Activated naive CD4-positive, alpha-beta T cell treated with anti-CD3 and anti-CD28 coated beads, Interleukin-2, amount 10 ng/mL, durations not matched to agents 7 days and 5 days (primary cell): Measurements from ENCODE around the gene RIOK3.
A peak's percentile ranks its signal among the peaks of the same experiment; 100 is the strongest.
"Not testable (repeated sequence)": the region's sequence is repeated elsewhere in the genome, so short reads cannot be mapped to it uniquely, and the experiment has no call there.

ENCODE experiments used
- CTCF ChIA-PET: fragments of 350-600 bp; sonication (Branson Sonifier 250); formaldehyde crosslinking; loops from one replicate; lab custom pipeline; 2021; ENCODE audit warnings: antibody characterized with exemption; lab: Charles Lee
- DNase-seq: peaks from one replicate; pipeline ENCODE4 v3.0.0-alpha.2; 2020
- H3K27ac Mint-ChIP-seq: one replicate; pipeline ENCODE4 v1.8.0; 2021; ENCODE audit warnings: mild to moderate bottlenecking, moderate library complexity, mixed read lengths
- H3K27me3 Mint-ChIP-seq: one replicate; pipeline ENCODE4 v1.8.0; 2021; ENCODE audit warnings: mild to moderate bottlenecking, mixed read lengths
- H3K36me3 Mint-ChIP-seq: one replicate; pipeline ENCODE4 v1.8.0; 2021; ENCODE audit warnings: mixed read lengths
- H3K4me1 Mint-ChIP-seq: one replicate; pipeline ENCODE4 v1.8.0; 2021; ENCODE audit warnings: mixed read lengths
- H3K4me3 Mint-ChIP-seq: one replicate; pipeline ENCODE4 v1.8.0; 2021; ENCODE audit warnings: mild to moderate bottlenecking, moderate library complexity, mixed read lengths
- H3K9me3 Mint-ChIP-seq: one replicate; pipeline ENCODE4 v1.8.0; 2021; ENCODE audit warnings: mixed read lengths

RIOK3 gene, protein sequence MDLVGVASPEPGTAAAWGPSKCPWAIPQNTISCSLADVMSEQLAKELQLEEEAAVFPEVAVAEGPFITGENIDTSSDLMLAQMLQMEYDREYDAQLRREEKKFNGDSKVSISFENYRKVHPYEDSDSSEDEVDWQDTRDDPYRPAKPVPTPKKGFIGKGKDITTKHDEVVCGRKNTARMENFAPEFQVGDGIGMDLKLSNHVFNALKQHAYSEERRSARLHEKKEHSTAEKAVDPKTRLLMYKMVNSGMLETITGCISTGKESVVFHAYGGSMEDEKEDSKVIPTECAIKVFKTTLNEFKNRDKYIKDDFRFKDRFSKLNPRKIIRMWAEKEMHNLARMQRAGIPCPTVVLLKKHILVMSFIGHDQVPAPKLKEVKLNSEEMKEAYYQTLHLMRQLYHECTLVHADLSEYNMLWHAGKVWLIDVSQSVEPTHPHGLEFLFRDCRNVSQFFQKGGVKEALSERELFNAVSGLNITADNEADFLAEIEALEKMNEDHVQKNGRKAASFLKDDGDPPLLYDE

GRCh38 chr18:23452728-23453679 lies at the start of gene RIOK3:
Gene RIOK3, plus strand, starts transcription at chr18:23453287. Its CDS starts 153 bp downstream, at chr18:23453440.
- CTCF ChIA-PET, result interaction anchor here (1.2 kb wide), 1 partner anchor 20 kb away, joined by 3 read pairs; no protein-coding TSS in a partner anchor
- Mint-ChIP-seq H3K9me3 (no peaks in the 10 kb centered on the region), H3K27ac (peak within 1 kb of the TSS; percentile 90), H3K4me3 (peak within 1 kb of the TSS; percentile 100), H3K36me3 (peaks cover 21% of the 10 kb centered on the region), H3K4me1 (peaks cover 59% of the 10 kb centered on the region), H3K27me3 (peaks cover 15% of the 10 kb centered on the region)
- DNase-seq, result peak; percentile 95

DNA sequence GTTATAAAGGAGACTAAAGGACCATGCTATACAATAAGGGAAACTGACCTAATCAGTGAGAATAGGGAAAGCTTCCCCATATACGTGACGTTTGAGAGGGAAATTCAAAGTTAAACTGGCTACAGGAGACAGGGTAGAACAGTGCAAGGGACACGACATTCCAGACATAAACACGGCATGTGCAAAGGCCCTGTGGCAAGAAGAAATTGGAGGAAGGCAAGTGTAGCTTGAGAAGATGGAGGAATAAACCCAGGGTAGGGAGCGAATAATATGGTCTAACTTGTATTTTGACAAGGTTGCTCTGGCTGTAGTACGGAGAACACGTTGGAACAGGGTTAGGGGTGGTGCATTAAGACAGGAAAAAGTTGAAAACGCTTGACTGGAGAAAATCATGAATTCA lies 49.8 kb upstream of the RIOK3 start:
- CTCF ChIA-PET, result no interaction called here
- Mint-ChIP-seq H3K9me3 (no peaks in the 10 kb centered on the region), H3K36me3 (no peaks in the 10 kb centered on the region), H3K4me3 (no peak overlapping the region), H3K27ac (no peak overlapping the region), H3K4me1 (peaks cover 7% of the 10 kb centered on the region), H3K27me3 (no peaks in the 10 kb centered on the region)
- no peak for DNase-seq

GRCh38 chr18:23405636-23406035 lies 47.5 kb upstream of the RIOK3 start:
- H3K27me3 Mint-ChIP-seq, result no peaks in the 10 kb centered on the region
- H3K4me1 Mint-ChIP-seq, result no peaks in the 10 kb centered on the region
- H3K36me3 Mint-ChIP-seq, result no peaks in the 10 kb centered on the region
- H3K9me3 Mint-ChIP-seq, result no peaks in the 10 kb centered on the region
- no peak overlapping the region for H3K4me3 Mint-ChIP-seq
- CTCF ChIA-PET, result interaction anchor here (1.0 to 1.6 kb wide), 2 partner anchors 11 to 14 kb away, joined by 3 to 5 read pairs; no protein-coding TSS in a partner anchor
- no peak for DNase-seq
- no peak overlapping the region for H3K27ac Mint-ChIP-seq

DNA sequence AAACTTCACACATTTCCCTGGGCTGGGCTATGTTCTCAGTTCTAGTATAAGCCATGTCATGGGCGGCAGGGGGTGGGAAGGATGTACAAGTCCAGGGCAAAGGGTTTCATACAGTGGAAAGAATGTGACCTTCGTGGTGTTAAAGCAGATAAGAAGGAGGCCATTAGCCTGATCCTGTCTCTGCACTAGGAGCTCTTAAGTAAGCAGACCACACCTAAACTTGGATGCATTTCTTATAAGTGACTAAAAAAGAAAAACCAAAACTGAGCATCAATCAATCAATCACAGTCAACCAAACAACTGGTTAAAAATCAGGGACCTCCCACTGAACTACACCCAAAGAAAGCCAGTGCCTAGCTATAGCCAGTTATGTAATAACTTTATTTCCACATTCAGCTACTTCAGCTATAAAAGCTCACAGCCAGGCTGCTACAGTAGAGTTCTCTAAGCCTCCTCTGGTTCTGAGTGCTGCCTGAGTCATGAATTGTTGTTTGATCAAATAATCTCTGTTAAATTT lies 46.8 kb upstream of the RIOK3 start:
- no peaks in the 10 kb centered on the region for H3K4me1 Mint-ChIP-seq
- no peak overlapping the region for H3K4me3 Mint-ChIP-seq
- DNase-seq, result no peak
- no peak overlapping the region for H3K27ac Mint-ChIP-seq
- no peaks in the 10 kb centered on the region for H3K27me3 Mint-ChIP-seq
- H3K36me3 Mint-ChIP-seq, result no peaks in the 10 kb centered on the region
- CTCF ChIA-PET, result interaction anchor here (0.7 to 1.6 kb wide), 2 partner anchors 10 to 286 kb away, joined by 3 to 5 read pairs; no protein-coding TSS in a partner anchor
- H3K9me3 Mint-ChIP-seq, result no peaks in the 10 kb centered on the region

DNA sequence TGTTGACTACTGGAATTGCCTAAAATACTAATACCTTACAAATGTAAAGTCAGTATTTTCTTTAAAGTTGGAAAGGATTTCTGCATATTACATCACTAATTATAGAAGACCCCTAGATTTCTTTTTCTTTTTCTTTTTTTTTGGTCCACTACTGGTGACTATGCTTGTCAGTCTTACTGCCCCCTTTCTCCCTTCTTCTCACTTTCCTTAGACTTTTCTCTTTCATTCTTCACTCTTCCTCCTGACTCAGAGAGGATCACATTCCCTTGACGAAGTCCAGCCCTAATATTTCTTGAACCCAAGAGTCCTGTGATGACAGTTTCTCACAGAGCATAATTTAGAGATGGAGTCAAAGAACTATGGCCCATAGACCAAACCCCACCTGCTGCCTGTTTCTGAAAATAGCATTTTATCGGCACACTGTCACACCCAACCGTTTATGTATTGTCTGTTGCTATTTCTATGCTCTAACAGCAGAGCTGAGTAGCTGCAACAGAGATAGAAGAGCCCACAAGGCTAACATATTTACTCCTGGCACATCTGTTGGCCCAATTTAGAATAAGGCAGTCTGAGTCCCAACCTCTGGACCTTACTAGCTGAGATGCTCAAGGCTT lies 40.6 kb upstream of the RIOK3 start:
- Mint-ChIP-seq H3K4me3 (no peak overlapping the region), H3K27ac (no peak overlapping the region), H3K4me1 (no peaks in the 10 kb centered on the region), H3K36me3 (no peaks in the 10 kb centered on the region), H3K27me3 (no peaks in the 10 kb centered on the region), H3K9me3 (no peaks in the 10 kb centered on the region)
- DNase-seq, result no peak
- CTCF ChIA-PET, result interaction anchor here (0.6 to 2.5 kb wide), 25 partner anchors 12 to 599 kb away, joined by 3 to 21 read pairs (median 5); partner anchors contain the start of gene CABLES1

- Mint-ChIP-seq H3K27ac (no peak overlapping the region), H3K27me3 (no peaks in the 10 kb centered on the region), H3K9me3 (no peaks in the 10 kb centered on the region), H3K4me3 (no peak overlapping the region), H3K4me1 (no peaks in the 10 kb centered on the region), H3K36me3 (no peaks in the 10 kb centered on the region)
- DNase-seq, result no peak
- CTCF ChIA-PET, result no interaction called here
Measured at GRCh38 chr18:23415515-23415914, 37.6 kb upstream of the RIOK3 start.

DNA sequence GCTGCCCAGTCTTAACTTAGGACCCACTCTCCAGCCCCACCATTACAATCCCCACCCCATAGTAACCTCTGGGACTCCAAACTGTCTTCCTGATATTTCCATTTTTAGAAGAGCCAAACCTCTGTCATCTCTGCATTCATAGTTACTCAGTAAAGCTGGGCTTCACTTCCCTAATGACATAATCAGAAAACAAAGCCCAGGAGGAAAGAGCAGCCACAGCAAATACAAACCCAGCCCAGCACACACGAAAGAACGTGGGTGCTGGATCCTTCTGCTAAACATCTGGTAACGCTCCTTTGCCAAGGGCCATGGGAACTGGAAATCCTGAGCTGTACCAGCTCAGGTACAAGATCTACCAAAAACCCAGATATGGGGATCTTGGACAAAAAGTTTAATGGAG lies 36.8 kb upstream of the RIOK3 start:
- Mint-ChIP-seq H3K4me3 (no peak overlapping the region), H3K9me3 (no peaks in the 10 kb centered on the region), H3K36me3 (no peaks in the 10 kb centered on the region), H3K27ac (no peak overlapping the region), H3K4me1 (no peaks in the 10 kb centered on the region), H3K27me3 (no peaks in the 10 kb centered on the region)
- no peak for DNase-seq
- CTCF ChIA-PET, result interaction anchor here (0.9 to 1.4 kb wide), 4 partner anchors 9 to 298 kb away, joined by 3 to 5 read pairs (median 3); no protein-coding TSS in a partner anchor

GRCh38 chr18:23421277-23421676 lies 31.8 kb upstream of the RIOK3 start:
- CTCF ChIA-PET, result no interaction called here

DNA sequence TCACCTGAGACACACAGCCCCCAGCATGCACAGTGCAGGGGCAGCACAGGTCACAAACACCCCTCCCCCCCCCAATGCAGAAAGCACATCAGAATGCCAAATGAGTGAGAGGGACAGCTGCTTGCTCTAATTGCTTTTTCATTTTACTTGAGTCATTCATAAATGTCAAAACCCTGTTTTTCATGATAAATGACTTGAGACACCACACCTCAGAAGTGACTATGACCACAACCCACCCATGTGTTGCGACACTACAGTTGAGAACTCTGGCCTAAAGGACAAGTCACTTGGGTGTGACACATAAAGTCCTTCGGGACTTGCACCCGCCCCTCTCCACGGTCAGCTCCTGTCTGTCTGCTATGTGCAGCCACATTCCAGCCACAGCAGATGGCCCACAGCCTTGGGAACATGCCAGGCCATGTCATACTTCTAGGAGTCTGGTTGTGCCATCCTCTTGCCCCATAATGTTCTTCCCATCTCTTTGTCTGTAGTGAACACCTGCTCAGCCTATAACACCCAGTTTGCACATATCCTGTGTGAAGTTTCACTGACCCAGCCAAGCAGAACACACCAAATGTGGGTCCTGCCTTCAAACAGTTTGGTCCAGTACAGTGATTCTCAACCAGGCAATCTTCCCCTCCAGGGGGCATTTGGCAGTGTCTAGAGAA lies 30.2 kb upstream of the RIOK3 start:
- Mint-ChIP-seq H3K27ac (no peak overlapping the region), H3K36me3 (no peaks in the 10 kb centered on the region), H3K27me3 (no peaks in the 10 kb centered on the region), H3K4me3 (no peak overlapping the region), H3K9me3 (peaks cover 1% of the 10 kb centered on the region), H3K4me1 (no peaks in the 10 kb centered on the region)
- CTCF ChIA-PET, result no interaction called here
- no peak for DNase-seq

More at GRCh38 chr18:23421277-23421676, 31.8 kb upstream of the RIOK3 start:
- no peak overlapping the region for H3K4me3 Mint-ChIP-seq
- no peak overlapping the region for H3K27ac Mint-ChIP-seq
- no peaks in the 10 kb centered on the region for H3K36me3 Mint-ChIP-seq
- H3K9me3 Mint-ChIP-seq, result peaks cover under 1% of the 10 kb centered on the region
- DNase-seq, result no peak
- no peaks in the 10 kb centered on the region for H3K27me3 Mint-ChIP-seq
- no peaks in the 10 kb centered on the region for H3K4me1 Mint-ChIP-seq

DNA sequence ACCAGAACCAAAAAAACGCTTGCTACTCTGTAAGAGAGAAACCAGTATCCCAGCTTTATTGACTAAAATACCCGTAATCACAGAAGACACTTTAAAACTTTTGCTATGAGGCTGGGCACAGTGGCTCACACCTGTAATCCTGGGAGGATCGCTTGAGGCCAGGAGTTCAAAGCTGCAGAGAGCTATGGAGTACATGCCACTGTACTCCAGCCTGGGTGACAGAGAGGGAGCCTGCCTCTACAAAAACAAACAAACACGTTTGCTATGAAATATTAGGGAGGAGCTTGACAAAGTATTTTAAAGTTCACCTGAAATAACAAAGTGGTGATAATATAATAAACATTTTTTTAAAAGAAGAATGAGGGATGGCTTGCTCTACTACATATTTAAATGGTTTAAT lies 28.5 kb upstream of the RIOK3 start:
- peaks cover 3% of the 10 kb centered on the region for H3K36me3 Mint-ChIP-seq
- H3K27ac Mint-ChIP-seq, result no peak overlapping the region
- H3K4me1 Mint-ChIP-seq, result no peaks in the 10 kb centered on the region
- CTCF ChIA-PET, result interaction anchor here (0.7 kb wide), 1 partner anchor 13 kb away, joined by 5 read pairs; no protein-coding TSS in a partner anchor
- no peak for DNase-seq
- no peaks in the 10 kb centered on the region for H3K27me3 Mint-ChIP-seq
- peaks cover 1% of the 10 kb centered on the region for H3K9me3 Mint-ChIP-seq
- no peak overlapping the region for H3K4me3 Mint-ChIP-seq

DNA sequence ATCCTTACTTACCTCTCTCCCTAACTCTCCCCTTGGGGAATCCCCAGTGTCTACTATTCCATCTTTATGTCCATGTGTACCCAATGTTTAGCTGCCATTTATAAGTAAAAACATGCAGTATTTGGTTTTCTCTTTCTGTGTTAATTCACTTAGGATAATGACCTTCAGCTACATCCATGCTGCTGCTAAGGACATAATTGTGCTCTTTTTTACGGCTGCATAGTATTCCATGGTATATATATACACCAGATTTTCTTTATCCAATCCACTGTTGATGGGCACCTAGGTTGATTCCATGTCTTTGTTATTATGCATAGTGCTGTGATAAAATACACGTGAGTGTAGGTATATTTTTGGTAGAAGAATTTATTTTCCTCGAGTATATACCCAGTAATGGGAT lies 24.3 kb upstream of the RIOK3 start:
- Mint-ChIP-seq H3K36me3 (peaks cover 3% of the 10 kb centered on the region), H3K4me3 (no peak overlapping the region), H3K27me3 (no peaks in the 10 kb centered on the region)

GRCh38 chr18:23429538-23429937 lies 23.5 kb upstream of the RIOK3 start:
- DNase-seq, H3K9me3 Mint-ChIP-seq, H3K36me3 Mint-ChIP-seq, H3K4me3 Mint-ChIP-seq, H3K27ac Mint-ChIP-seq, H3K27me3 Mint-ChIP-seq, CTCF ChIA-PET, H3K4me1 Mint-ChIP-seq: not testable (repeated sequence)

More for the DNA sequence above, 24.3 kb upstream of the RIOK3 start:
- peaks cover 1% of the 10 kb centered on the region for H3K9me3 Mint-ChIP-seq
- no peak for DNase-seq
- H3K4me1 Mint-ChIP-seq, result peaks cover 3% of the 10 kb centered on the region
- no peak overlapping the region for H3K27ac Mint-ChIP-seq
- CTCF ChIA-PET, result no interaction called here

GRCh38 chr18:23433360-23433759 lies 19.7 kb upstream of the RIOK3 start:
- no peak overlapping the region for H3K4me3 Mint-ChIP-seq
- H3K9me3 Mint-ChIP-seq, result no peaks in the 10 kb centered on the region
- CTCF ChIA-PET, result interaction anchor here (0.6 to 0.9 kb wide), 2 partner anchors 34 to 453 kb away, joined by 3 read pairs; no protein-coding TSS in a partner anchor
- no peak overlapping the region for H3K27ac Mint-ChIP-seq
- no peak for DNase-seq
- peaks cover 26% of the 10 kb centered on the region for H3K4me1 Mint-ChIP-seq
- H3K36me3 Mint-ChIP-seq, result peaks cover 3% of the 10 kb centered on the region
- H3K27me3 Mint-ChIP-seq, result no peaks in the 10 kb centered on the region
